NCI-H524 treated with DMSO at 0.1 percent for 48 hours (cell line): ENCODE measurements around the gene PLPPR3.

ENCODE experiments used
- DNase-seq: peaks from one replicate; lab custom pipeline; 2025; lab: John Stamatoyannopoulos, UW

Gene PLPPR3

DNA sequence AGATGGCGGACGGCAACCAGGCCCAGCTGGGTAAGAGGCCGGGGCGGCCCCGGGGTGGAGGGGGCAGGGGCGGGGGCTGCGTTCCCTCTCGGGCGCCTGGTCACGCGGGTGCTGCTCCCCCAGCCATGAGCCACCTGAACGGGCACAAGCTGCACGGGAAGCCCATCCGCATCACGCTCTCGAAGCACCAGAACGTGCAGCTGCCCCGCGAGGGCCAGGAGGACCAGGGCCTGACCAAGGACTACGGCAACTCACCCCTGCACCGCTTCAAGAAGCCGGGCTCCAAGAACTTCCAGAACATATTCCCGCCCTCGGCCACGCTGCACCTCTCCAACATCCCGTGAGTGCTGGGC lies 13.4 kb downstream of the PLPPR3 start:
- DNase-seq, result no peak

DNA sequence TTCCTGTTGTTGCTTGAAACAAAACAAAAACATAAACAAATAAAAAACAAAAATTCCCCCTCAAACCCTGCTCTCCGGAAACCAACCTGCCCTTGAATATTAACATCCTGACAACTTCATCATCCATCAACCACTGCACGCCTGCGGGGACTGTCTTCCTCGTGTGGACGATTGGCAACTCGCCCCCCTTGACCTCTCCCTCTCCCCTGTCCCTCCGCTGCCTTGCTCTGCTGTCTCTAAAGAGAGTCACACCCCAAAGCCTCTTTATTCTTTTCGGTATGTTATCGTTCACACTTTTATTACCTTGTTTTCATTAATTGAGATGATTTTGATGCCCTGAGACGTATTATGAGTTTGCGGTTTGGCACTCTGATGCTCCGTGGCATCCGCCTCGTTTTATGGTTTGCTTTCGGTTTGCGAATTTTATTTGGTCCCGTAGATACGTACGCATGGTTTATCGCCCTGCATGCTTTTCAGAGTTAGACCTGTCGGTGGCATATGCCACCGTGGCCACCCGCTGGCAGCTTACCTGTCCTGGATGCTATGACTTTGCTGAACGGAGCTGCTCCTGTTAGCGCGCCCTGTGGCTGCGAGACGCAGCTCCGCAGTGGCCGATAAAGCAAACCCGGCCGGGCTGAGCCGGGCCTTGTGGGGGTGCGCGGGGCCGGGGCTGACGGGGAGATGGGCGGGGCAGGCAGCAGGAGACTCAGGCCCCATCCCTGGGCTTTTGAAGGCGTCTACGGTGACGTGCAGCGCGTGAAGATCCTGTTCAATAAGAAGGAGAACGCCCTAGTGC lies 13.9 kb downstream of the PLPPR3 start:
- no peak for DNase-seq

DNA sequence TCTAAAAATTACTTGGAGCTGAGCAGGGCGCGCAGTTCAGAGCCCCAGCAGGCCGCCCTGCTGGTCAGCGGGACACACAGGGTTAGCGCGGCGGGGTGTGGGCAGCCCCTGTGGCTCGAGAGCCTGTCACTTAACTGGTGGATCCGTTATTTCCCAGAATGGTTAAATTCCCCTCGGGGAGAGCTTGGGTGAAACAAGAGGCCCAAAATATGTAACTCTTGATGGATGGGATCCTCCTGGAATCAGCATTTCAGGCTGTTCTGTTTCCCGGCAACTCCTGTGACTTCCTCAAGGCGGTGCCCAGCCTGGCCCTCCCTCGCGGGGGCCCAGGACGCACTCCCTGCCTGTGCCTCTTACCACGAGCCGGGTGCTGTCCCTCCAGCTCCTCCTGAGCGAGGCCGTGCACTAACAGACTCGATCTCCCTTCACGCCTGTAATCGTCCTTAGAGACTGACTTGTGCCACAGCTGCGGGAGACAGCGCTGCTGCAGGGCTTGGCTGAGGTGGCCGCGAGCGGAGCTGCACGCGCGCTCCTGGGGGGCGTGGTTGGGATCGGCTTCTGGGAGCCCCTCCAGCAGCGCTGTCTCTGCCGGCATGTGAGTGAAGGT lies 14.8 kb downstream of the PLPPR3 start:
- no peak for DNase-seq

DNA sequence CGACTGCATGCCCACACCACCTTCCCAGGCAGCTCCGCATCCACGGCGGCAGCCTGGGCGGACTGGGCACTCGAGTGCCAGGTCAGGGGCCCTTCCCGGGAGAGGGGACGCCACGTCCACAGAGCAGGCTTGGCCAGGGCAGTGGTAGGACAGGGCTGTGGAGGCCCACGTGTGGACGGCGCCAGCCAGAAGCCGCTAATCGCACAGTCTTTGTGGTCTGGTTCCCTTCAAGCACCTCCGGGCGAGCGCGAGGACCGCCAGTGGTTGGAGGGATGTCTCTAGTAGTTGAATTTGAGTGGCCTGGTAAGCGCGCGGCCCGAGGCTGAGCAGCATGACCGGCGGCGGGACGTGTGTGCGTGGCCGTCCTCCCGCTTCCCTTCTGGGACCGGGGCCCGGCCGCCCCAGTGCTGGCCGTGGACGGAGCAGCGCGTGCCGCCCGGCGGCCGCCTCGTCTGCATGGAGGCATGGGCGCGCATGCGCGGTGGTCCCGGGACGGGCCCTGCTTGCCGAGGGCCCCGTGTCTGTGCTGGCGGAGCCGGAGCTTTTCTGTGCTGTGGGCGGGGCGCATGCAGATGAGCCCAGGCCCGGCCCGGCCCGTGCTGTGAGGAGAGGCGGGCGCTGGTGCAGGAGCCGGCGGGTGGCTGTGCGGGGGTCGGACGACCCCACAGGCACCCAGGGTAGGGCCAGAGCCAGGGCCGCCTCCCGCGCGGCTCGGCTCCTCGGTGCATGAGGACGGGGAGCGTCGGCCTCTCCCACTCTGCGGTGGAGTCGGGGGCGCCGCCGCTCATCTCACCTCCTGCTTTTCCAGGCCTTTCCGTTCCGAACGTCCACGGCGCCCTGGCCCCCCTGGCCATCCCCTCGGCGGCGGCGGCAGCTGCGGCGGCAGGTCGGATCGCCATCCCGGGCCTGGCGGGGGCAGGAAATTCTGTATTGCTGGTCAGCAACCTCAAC lies 15.9 kb downstream of the PLPPR3 start:
- no peak for DNase-seq

DNA sequence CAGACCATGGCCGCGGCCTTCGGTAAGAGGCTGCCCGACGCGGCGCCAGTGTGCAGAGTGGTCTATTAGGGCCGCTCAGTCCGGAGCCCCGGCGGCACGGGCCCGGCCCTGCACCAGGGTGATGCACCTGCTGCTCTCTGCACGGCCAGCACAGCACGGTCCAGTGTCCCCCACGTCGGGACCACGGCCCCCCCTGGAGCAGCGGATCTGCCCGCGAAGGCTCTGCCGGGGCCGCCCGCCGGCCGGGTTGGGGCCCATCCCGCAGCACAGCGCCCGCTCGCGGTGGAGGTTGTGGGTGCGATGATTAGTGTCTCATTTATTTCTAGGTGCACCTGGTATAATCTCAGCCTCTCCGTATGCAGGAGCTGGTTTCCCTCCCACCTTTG lies 16.6 kb downstream of the PLPPR3 start:
- no peak for DNase-seq

DNA sequence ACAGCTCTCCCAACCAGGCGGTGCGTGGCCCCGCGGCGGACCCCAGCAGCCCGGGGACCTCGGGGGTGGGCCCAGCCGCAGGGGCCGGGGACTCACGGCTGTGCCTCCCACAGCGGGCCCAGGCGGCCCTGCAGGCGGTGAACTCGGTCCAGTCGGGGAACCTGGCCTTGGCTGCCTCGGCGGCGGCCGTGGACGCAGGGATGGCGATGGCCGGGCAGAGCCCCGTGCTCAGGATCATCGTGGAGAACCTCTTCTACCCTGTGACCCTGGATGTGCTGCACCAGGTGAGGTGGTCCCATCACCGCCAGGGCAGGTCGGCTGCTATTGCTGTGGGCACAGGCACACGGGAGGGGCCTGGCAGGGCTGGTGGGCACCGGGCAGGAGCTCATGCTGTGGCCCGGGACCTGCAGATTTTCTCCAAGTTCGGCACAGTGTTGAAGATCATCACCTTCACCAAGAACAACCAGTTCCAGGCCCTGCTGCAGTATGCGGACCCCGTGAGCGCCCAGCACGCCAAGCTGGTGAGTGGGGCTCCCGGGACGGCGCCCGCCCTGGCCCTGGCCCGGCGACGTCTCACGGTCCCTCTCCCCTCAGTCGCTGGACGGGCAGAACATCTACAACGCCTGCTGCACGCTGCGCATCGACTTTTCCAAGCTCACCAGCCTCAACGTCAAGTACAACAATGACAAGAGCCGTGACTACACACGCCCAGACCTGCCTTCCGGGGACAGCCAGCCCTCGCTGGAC lies 17.2 kb downstream of the PLPPR3 start:
- DNase-seq, result no peak

DNA sequence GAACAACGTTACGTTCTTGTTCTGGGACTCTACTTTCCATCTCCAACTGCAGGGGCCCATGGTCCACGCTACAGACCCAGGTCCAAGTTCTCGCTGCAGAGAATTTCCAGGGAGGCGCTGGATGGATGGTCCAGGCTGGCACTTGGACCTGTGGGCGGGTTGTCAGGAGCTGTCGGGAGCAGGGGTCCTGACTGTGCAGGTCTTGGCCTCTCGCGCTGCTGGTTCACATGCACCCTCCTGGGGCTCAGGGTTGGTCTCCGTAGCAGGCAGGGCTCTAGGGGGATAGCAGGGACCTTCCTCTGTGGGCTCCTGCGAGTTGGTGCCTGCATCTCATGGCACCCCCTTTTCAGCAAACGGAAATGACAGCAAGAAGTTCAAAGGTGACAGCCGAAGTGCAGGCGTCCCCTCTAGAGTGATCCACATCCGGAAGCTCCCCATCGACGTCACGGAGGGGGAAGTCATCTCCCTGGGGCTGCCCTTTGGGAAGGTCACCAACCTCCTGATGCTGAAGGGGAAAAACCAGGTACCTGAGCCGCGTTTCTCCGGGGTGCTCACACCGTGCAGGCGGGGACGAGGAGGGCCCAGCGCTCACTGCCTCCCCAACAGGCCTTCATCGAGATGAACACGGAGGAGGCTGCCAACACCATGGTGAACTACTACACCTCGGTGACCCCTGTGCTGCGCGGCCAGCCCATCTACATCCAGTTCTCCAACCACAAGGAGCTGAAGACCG lies 17.9 kb downstream of the PLPPR3 start:
- no peak for DNase-seq

DNA sequence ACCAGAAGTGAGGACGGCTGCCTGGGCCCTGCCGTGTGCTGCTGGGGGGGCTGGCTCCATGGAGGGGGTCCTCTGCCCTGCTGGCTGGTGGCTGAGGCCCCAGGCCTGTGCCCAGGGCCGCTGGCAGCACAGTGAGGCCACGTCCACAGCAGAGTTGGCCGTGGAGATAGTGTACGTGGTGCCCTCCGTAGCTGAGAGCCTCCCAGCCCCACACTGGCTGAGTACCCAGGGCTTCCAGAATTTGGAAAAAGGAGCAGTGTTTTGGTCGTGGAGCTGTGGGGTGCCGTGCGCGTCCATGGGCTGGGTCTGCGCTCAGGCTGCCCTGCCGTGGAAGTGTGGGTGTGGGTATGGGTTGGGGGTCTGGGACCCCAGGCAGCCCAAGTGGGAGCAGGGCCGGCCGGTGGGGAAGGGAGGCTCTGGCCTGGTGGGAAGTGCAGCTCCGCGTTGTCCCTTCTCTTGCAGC lies 18.6 kb downstream of the PLPPR3 start:
- DNase-seq, result no peak

DNA sequence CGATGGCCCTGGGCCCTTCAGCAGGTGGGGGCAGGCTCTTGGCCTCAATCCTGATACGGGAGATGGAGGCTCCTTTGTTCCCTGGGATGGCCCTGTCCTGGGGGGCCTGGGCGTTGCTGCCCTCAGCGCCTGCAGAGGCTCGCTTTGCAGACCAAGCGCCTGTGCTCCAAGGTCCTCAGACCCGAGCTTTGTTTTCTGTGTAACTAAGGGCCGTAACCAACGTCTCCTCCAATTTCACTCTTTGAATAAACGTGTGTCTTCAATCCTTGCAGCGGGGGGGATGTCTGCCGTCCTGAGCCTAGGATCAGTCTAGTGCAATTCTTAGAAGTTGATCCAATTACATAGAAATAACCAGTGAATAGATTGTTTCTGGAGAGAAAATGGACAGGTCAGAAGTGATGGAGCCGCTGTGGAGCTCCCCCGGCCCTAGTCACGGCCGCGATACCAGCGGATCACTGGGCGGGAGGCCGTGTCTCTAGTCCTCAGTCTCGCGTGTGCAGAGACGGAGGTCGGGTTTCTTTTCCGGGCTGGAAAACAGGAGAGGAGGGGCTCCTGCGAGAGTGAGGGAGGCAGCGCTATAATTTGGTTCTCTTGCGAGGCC lies 19.2 kb downstream of the PLPPR3 start:
- no peak for DNase-seq

DNA sequence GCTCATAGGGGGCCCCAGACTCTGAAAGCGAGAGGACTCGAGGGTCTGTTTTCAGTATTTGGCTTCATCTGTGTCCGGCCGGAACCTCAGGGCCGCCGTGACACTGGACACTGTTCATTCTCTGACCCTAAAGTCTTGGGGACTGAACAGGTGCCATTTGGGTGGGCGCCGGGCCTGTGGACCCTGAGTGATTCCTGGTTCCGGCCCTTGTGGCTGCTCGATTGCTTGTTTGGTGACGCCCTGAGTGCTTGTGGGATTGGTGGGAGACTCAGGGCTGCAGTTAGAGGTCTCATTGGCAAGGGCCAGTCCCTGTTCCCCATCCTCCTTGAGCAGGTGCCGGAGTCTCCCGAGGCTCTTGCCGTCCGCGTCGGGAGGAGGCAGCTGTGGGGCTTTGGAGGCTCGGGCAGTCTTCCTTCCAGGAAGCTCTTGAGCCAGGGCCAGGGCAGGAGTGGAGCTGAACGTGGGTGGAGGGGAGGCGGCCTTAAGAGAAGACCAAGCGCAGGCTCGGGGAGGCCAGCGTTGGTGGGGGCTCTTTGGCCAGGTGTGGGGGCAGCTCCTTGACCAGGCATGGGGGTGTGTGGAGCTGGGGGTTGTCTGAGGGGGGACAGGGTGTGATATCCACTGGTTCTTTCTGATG lies 19.8 kb downstream of the PLPPR3 start:
- no peak for DNase-seq

DNA sequence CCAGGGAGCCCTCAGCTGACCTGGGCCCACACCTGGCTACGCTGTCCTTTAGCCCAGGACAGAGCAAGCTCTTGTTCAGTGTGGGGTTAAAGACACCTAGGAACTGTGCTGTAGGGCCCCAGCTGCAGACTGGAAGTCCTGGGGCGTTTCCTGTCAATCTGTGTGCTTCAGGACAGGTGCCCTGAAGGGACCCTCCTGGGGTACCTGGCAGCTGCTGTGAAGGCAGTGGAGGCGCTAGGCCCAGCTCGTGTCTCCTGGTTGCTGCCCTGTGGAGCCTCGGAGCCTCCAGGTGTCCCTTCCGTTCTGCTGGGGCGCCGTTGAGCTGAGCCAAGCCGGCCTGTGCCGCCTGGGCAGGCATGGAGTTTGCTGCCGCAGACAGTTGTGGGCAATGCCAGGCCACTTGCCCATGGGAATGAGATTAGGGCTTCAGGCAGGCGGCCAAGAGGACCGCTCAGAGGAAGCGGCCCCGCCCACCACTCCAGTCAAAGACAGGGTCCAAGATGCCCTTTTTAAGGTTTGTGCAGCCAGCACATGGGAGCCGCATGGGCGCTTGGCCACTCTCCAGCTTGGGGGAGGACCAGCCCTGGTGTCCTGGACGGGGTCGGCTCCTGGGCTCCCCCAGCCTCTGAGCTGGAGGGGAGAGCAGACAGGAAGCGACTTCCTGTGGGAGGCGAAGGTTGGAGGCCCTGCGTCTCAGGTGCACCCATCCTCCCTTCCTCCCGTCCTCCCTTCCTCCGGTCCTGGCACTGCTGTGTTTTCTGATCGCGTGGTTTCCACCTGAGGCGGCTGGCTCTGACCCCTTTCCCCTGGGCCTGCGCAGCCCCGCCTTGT lies 20.5 kb downstream of the PLPPR3 start:
- no peak for DNase-seq

DNA sequence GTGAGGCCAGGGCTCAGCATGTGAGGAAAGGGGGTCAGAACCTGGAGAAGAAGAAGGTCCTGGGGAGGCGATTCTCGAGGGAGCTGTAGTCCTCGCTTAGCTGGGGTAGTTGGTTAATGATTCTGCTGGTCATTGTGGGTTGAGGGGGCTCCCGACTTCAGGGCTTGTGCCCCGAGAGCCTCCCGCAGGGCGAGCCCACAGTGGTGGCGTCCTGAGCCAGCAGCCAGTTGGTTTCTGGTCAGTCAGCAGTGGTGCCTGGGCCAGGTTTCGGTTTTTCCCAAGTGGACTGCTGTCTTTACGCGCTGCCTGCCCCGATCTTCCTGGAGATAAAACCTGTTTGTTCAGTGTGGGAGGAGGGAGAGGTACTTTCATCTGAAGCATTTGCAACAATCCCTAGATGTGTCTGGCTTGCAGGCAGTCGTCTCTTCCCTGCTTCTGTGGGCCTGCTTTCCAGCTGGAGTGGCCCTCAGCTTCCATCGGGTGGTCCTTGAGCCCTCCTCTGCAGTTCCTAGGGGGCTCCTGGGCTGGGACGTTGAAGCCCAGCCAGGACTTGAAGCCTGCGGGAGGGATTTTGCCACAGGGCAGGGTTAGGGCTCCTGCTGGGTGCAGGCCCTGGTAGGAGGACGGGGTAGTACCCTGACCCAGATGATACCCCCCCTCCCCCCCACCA lies 21.3 kb downstream of the PLPPR3 start:
- no peak for DNase-seq

DNA sequence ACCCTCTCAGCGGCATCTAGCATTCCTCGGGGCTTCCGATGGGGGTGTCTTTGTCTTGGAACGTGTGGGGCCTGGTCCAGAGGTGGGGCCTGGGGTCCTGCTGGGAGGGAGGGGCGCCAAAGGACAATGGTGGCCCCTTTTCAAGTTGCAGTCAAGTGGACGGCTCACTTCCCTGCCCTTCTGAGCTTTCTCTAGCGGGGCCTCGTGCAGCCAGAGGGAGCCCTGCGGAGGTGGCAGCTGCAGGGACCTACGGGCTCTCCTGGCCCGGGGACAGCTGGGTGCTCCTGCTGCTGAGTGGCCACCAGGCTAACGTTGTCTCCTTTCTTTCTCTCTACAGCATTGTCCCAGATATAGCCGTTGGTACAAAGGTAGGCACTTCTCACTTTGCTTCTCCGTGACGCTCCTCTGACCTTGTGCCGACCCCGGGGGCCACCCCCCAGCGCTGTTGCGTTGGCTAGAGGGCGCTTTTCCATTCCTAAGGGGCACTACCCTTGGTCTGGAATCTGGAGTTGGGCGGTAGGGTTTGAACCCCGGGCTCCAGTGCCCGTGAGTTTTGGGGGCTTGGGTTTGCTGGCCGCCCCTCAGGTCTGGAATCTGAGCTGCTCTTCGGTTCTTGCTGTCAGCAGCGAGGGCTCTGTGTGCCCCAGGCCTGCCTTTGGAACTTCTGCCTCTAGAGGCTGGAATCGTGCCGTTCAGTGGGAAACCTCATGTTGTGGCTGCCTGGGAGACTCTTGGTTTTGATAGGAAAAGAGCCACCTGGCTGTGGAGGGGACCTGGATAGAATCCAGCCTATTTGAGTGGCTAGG lies 22.5 kb downstream of the PLPPR3 start:
- no peak for DNase-seq

DNA sequence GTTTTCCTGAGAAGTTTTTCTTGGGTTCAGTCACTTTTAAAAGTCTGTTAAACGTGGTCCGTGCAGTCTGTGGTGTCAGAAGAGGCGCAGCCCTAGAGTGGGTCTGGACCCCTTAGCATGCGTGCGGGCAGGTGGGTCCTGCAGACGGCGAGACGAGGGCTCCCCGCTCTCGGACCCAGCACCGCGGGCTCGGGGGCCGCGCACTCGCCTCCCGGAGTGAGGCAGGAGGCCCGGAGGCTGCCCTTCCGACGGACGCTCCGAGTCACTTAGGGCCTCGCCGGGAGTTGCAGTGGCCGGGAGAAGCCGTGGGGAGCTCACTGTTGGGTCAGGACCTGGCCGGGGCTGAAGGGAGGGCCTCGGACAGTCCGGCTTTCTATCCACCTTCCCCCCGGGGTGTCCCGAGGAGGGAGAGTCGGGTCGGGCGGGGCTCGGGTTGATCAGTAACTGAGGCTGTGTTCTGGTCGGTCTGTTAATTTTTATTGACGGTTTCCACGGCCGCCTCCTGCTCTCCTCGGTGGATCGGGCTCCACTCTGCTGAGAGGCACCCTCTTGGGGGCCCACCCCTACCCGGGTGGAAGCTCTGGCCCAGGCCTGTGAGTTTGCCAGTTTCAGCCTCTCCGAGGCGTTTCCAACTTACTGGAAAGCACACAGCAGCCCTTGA lies 23.2 kb downstream of the PLPPR3 start:
- DNase-seq, result no peak

DNA sequence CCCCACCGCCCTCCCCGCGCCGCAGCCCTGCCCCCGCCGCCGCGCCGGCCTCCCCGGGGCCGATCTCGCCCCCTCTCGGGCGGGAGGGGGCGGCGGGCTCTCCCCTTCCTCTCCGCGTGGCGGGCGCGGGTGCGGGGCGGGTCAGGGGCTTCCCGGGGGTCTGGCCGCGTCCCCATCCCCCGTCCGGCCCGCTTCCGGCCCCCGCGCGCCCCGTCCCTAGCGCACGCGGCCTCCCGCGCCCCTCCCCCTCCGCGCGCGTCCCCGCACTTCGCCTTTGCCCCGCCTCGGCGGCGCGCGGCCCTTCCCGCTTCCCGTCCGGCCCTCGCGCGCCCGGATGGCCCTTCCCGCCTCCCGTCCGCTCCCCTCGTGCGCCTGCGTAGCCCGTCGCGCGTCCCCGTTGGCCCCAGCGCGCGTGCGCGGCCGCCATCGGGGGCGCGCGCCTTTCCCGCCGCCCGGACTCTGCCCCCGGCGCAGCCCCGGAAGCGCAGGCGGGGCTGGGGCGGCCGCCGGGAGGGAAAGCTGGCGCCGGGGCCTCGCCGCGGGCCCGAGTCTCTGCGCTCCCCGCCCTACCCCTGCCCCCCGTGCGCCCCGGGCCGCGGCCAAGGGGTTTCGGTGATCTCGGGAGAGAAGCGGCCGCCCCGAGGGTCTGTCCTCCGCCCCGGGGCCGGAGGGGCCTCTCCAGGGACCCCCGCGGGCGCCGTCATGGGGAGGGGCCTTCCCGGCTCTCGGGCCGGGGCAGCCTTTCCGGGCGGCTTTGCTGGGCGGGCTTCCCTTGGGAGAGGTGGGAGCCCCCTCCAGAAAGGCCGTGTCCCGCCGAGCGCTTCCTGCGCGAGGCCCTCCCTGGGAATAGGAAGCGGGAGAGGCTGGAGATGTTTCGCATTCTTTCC lies 24.0 kb downstream of the PLPPR3 start:
- DNase-seq, result peak; percentile 38
